Mesenchymal stem cell (in vitro differentiated cells and primary cell): ENCODE measurements around the gene UBR3.

Experiments
- DNase-seq: peaks from one replicate; pipeline ENCODE4 v3.0.0-alpha.2; 2013
- H2AFZ ChIP-seq: one replicate; pipeline ENCODE4 v1.6.1; 2013; ENCODE audit warnings: low read depth, mild to moderate bottlenecking, control low read depth, inconsistent platforms, low read length, moderate library complexity
- H2AK5ac ChIP-seq: 2 replicates; pipeline ENCODE4 v1.6.1; 2013; ENCODE audit warnings: low read length, moderate library complexity, mild to moderate bottlenecking, inconsistent platforms; ENCODE audit not compliant: severe bottlenecking
- H2BK120ac ChIP-seq: one replicate; pipeline ENCODE4 v1.6.1; 2013; ENCODE audit warnings: low read depth, mild to moderate bottlenecking, inconsistent platforms, low read length, moderate library complexity
- H2BK12ac ChIP-seq, 2 experiments: one replicate each; pipeline ENCODE4 v1.6.1; 2013; ENCODE audit warnings: inconsistent platforms in 2 of 2, low read length in 2 of 2, mild to moderate bottlenecking in 2 of 2, moderate library complexity in 2 of 2, control low read depth in 1 of 2
- H2BK15ac ChIP-seq: one replicate; pipeline ENCODE4 v1.6.1; 2013; ENCODE audit warnings: mild to moderate bottlenecking, low read depth, inconsistent platforms; ENCODE audit not compliant: poor library complexity, severe bottlenecking
- H2BK5ac ChIP-seq: 2 replicates; pipeline ENCODE4 v1.6.1; 2013; ENCODE audit warnings: low read depth, mild to moderate bottlenecking, low read length, control low read depth, inconsistent platforms; ENCODE audit not compliant: poor library complexity, severe bottlenecking
- H3K14ac ChIP-seq, 2 experiments: one replicate each; pipeline ENCODE4 v1.6.1; 2013; ENCODE audit warnings: inconsistent platforms in 2 of 2, low read length in 2 of 2, control low read depth in 1 of 2, mild to moderate bottlenecking in 1 of 2, moderate library complexity in 1 of 2
- H3K18ac ChIP-seq, 2 experiments: one replicate each; pipeline ENCODE4 v1.6.1; 2013; ENCODE audit warnings: inconsistent platforms in 2 of 2, low read length in 2 of 2, control low read depth in 1 of 2, low read depth in 1 of 2, mild to moderate bottlenecking in 1 of 2
- H3K23ac ChIP-seq, 2 experiments: one replicate each; pipeline ENCODE4 v1.6.1; 2013; ENCODE audit warnings: inconsistent platforms in 2 of 2, low read length in 2 of 2, mild to moderate bottlenecking in 2 of 2, moderate library complexity in 2 of 2, control low read depth in 1 of 2
- H3K27ac ChIP-seq: 2 replicates; pipeline ENCODE4 v1.5.1; 2013; ENCODE audit warnings: mild to moderate bottlenecking, moderate library complexity, low read length, control low read depth, inconsistent platforms; ENCODE audit not compliant: poor library complexity, severe bottlenecking
- H3K27me3 ChIP-seq, 2 experiments: 2 replicates each; pipeline versions ENCODE4 v1.6.1 to v1.7.0; 2013; ENCODE audit warnings: low read length in 2 of 2, mild to moderate bottlenecking in 2 of 2, moderate library complexity in 2 of 2, control low read depth in 1 of 2, inconsistent platforms in 1 of 2; ENCODE audit not compliant: control insufficient read depth in 1 of 2, insufficient read depth in 1 of 2
- H3K36me3 ChIP-seq, 2 experiments: 2 replicates each; pipeline versions ENCODE4 v1.6.1 to v1.7.0; 2013; ENCODE audit warnings: low read length in 2 of 2, control low read depth in 1 of 2, inconsistent platforms in 1 of 2, low read depth in 1 of 2, mild to moderate bottlenecking in 1 of 2; ENCODE audit not compliant: insufficient read depth in 2 of 2, control insufficient read depth in 1 of 2
- H3K4ac ChIP-seq, 2 experiments: one replicate each; pipeline ENCODE4 v1.6.1; 2013; ENCODE audit warnings: inconsistent platforms in 2 of 2, low read length in 2 of 2, mild to moderate bottlenecking in 2 of 2, moderate library complexity in 2 of 2, control low read depth in 1 of 2, low read depth in 1 of 2
- H3K4me1 ChIP-seq: 2 replicates; pipeline ENCODE4 v1.6.1; 2013; ENCODE audit warnings: low read depth, low read length, control low read depth; ENCODE audit not compliant: control insufficient read depth, insufficient read depth
- H3K4me2 ChIP-seq: 2 replicates; pipeline ENCODE4 v1.6.1; 2013; ENCODE audit warnings: low read length, mild to moderate bottlenecking, inconsistent platforms; ENCODE audit not compliant: poor library complexity, severe bottlenecking
- H3K4me3 ChIP-seq, 2 experiments: 2 replicates each; pipeline versions ENCODE4 v1.5.1 to v1.7.0; 2013; ENCODE audit warnings: low read length in 2 of 2, mild to moderate bottlenecking in 2 of 2, control low read depth in 1 of 2, low read depth in 1 of 2; ENCODE audit not compliant: insufficient read depth in 1 of 2
- H3K79me1 ChIP-seq: replicated peaks from 2 replicates; pipeline ENCODE4 v1.6.1; 2013; ENCODE audit warnings: mild to moderate bottlenecking, control low read depth, low read length, inconsistent platforms; ENCODE audit not compliant: poor library complexity, severe bottlenecking
- H3K9ac ChIP-seq: 2 replicates; pipeline ENCODE4 v1.7.0; 2013; ENCODE audit warnings: mild to moderate bottlenecking, low read length, moderate library complexity
- H3K9me3 ChIP-seq: 2 replicates; pipeline ENCODE4 v1.7.0; 2013; ENCODE audit warnings: mild to moderate bottlenecking, low read length; ENCODE audit not compliant: control insufficient read depth
- H4K8ac ChIP-seq: one replicate; pipeline ENCODE4 v1.6.1; 2013; ENCODE audit warnings: inconsistent platforms, mild to moderate bottlenecking, low read length, moderate library complexity
- H4K91ac ChIP-seq: one replicate; pipeline ENCODE4 v1.6.1; 2013; ENCODE audit warnings: mild to moderate bottlenecking, low read length, inconsistent platforms
- WGBS: methylation state at CpG from one replicate; pipeline ENCODE4 v1.1.7; 2013; ENCODE audit warnings: mixed read lengths; 5-methylcytosine and 5-hydroxymethylcytosine counted together

Gene UBR3

DNA sequence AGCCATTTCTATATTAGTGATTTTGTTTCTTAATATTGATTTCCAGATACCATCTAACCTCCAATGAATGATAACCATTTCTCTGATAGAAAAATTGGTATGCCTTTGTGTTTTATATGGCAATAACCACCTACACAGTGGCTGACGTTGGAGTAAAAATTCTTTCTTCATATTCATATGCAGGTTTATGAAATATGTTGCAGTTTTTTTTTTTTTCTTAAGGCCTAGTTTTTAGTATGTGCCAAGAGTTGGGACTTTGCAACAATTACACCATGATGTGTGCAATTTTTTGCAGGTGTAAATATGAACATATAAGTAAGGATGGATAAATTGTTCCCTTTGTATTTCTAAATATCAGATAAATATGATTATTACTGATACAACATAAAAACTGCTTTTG is 187.5 kb downstream of the UBR3 start:
- no CpG with 5 or more reads among the region's 1 CpG for WGBS
- no peak overlapping the region for H2BK15ac ChIP-seq
- H3K27ac ChIP-seq = no peak overlapping the region
- H2AFZ ChIP-seq = no peak overlapping the region
- H3K4me2 ChIP-seq = no peak overlapping the region
- DNase-seq = no peak
- H2AK5ac ChIP-seq = no peak overlapping the region
- no peaks in the 10 kb centered on the region for H3K27me3 ChIP-seq
- H3K4me1 ChIP-seq = no peaks in the 10 kb centered on the region
- no peak overlapping the region for H2BK5ac ChIP-seq
- H3K23ac ChIP-seq = no peak overlapping the region
- H4K8ac ChIP-seq = no peak overlapping the region
- H2BK120ac ChIP-seq = no peak overlapping the region
- H4K91ac ChIP-seq = no peak overlapping the region
- no peaks in the 10 kb centered on the region for H3K79me1 ChIP-seq
- peaks cover 0 to 14% of the 10 kb centered on the region in 2 experiments for H3K36me3 ChIP-seq
- no peak overlapping the region for H3K9ac ChIP-seq
- H3K9me3 ChIP-seq = no peaks in the 10 kb centered on the region
- no peak overlapping the region for H3K18ac ChIP-seq
- H2BK12ac ChIP-seq = no peak overlapping the region
- no peak overlapping the region for H3K14ac ChIP-seq
- no peak overlapping the region for H3K4ac ChIP-seq
- no peak overlapping the region for H3K4me3 ChIP-seq

DNA sequence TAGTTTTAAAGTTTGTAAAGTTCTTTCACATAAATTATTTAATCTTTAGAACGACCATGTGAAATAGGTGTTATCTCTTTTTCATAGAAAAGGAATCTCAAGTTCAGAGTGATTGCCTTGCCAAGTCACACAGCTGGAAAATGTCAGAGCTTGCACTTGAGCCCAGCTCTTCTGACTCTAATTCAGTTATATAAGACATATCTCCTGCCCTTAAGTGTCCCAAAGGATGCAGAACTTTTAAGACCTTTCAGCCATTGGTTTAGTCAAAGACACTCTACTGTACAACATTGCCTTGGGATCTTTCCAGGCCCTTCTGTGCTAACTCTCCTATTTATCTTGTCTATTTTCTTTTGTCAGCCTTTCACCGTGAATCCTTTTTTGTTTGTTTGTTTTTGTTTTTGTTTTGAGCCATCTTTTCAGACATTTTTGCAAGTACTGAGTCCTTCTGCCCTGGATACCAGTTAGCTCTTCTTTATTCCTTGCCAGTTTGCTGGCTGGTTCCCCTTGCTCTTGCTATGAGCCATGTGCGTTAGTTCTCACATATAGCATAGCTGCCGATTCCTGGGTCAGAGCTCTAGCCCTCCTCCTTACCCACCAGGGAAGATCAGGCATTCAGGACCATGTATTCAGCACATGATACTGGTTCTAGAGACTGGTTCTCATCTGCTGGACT is 190.7 kb downstream of the UBR3 start:
- no peak overlapping the region for H3K27ac ChIP-seq
- H4K8ac ChIP-seq = no peak overlapping the region
- H2BK12ac ChIP-seq = no peak overlapping the region
- no peak overlapping the region for H3K9ac ChIP-seq
- no peaks in the 10 kb centered on the region for H3K79me1 ChIP-seq
- no peaks in the 10 kb centered on the region for H3K27me3 ChIP-seq
- H2BK15ac ChIP-seq = no peak overlapping the region
- H4K91ac ChIP-seq = no peak overlapping the region
- DNase-seq = peak; percentile 19
- WGBS = 81% methylated on average over 3 of the region's 4 CpGs
- H3K4me1 ChIP-seq = no peaks in the 10 kb centered on the region
- H3K23ac ChIP-seq = no peak overlapping the region
- H2AK5ac ChIP-seq = no peak overlapping the region
- H2BK5ac ChIP-seq = no peak overlapping the region
- no peak overlapping the region for H2BK120ac ChIP-seq
- H2AFZ ChIP-seq = no peak overlapping the region
- no peaks in the 10 kb centered on the region for H3K9me3 ChIP-seq
- no peak overlapping the region for H3K4me3 ChIP-seq
- H3K36me3 ChIP-seq = peaks cover 0 to 10% of the 10 kb centered on the region in 2 experiments
- no peak overlapping the region for H3K18ac ChIP-seq
- no peak overlapping the region for H3K4me2 ChIP-seq
- H3K14ac ChIP-seq = no peak overlapping the region
- no peak overlapping the region for H3K4ac ChIP-seq

DNA sequence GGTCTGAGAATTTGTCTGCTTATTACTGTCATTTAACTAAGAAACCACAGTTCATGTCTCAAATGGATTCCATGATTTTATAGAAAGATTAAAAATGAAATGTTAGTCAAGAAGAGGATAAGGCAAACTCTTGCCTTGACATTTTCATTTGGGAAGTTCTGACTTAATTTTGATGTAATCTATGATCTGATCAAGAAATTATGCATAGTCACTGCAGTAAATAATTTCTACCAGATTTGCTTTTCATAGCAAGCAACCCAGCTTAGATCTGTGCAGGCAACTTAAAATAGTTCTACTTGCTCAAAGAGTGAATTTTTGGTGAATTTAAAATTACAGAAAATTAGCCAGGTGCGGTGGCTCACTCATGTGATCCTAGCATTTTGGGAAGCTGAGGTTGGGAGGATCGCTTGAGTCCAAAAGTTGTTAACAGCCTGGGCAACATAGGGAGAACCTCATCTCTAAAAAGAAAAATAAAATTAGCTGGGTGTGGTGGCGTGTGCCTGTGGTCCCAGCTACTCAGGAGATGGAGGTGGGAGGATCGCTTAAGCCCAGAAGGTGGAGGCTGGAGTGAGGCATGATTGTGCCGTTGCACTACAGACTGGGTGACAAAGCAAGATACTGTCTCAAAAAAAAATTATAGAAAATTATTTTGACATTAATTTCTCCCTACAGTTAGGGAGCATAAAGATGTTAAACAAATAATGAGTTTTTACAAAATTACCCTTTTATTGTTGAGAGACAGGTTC is 192.0 kb downstream of the UBR3 start:
- H2AFZ ChIP-seq = no peak overlapping the region
- H4K91ac ChIP-seq = no peak overlapping the region
- no peak overlapping the region for H3K14ac ChIP-seq
- no peaks in the 10 kb centered on the region for H3K9me3 ChIP-seq
- no peak overlapping the region for H3K4me2 ChIP-seq
- no peak overlapping the region for H3K27ac ChIP-seq
- DNase-seq = no peak
- no peaks in the 10 kb centered on the region for H3K4me1 ChIP-seq
- H3K79me1 ChIP-seq = no peaks in the 10 kb centered on the region
- H2BK12ac ChIP-seq = no peak overlapping the region
- H2AK5ac ChIP-seq = no peak overlapping the region
- no peak overlapping the region for H3K18ac ChIP-seq
- H3K4me3 ChIP-seq = no peak overlapping the region
- no peak overlapping the region for H2BK120ac ChIP-seq
- no peak overlapping the region for H3K4ac ChIP-seq
- no peak overlapping the region for H3K9ac ChIP-seq
- peaks cover 0 to 7% of the 10 kb centered on the region in 2 experiments for H3K36me3 ChIP-seq
- H2BK5ac ChIP-seq = no peak overlapping the region
- H2BK15ac ChIP-seq = no peak overlapping the region
- no peak overlapping the region for H3K23ac ChIP-seq
- 96% methylated on average over 4 of the region's 5 CpGs for WGBS
- no peaks in the 10 kb centered on the region for H3K27me3 ChIP-seq
- no peak overlapping the region for H4K8ac ChIP-seq

DNA sequence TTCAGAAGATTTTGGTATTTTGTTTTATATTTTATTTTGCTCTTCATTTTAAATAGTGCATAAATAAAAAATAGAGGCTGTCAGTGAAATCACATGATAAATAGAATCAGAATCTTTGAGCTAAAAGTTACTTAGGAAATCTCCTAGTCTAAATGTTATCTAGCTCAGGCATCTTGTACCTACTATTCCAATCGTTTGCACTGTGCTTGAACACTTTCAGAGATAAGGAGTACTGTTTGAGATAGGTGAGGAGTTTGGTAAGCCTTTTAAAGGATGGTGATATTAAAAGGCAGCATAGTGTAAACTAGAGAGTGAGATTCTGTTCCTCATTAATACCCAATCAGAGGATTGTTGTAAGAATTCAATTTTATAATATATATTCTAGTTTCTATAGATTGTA is 193.5 kb downstream of the UBR3 start:
- Histone ChIP-seq H2BK15ac (no peak overlapping the region), H3K4me3 (no peak overlapping the region), H3K4me1 (no peaks in the 10 kb centered on the region), H3K23ac (no peak overlapping the region), H4K8ac (no peak overlapping the region), H2AK5ac (no peak overlapping the region), H3K27ac (no peak overlapping the region), H3K79me1 (no peaks in the 10 kb centered on the region), H4K91ac (no peak overlapping the region), H3K18ac (no peak overlapping the region), H3K4ac (no peak overlapping the region), H3K9me3 (no peaks in the 10 kb centered on the region), H3K9ac (no peak overlapping the region), H2BK120ac (no peak overlapping the region), H2AFZ (no peak overlapping the region), H3K36me3 (no peaks in the 10 kb centered on the region), H2BK5ac (no peak overlapping the region), H3K14ac (no peak overlapping the region), H3K27me3 (no peaks in the 10 kb centered on the region), H2BK12ac (no peak overlapping the region), H3K4me2 (no peak overlapping the region)
- WGBS = no CpG with 5 or more reads among the region's 1 CpG
- DNase-seq = no peak
